Stimulated activated CD4-positive, alpha-beta T cell treated with anti-CD3 and anti-CD28 coated beads, Interleukin-2, amount 100 ng/mL, for 4 hours (primary cell): Measurements from ENCODE around the gene CHST13.

Source experiments
- DNase-seq: peaks from one replicate; pipeline ENCODE4 v3.0.0-alpha.2; 2020; ENCODE audit warnings: low read depth

The CHST13 gene, protein sequence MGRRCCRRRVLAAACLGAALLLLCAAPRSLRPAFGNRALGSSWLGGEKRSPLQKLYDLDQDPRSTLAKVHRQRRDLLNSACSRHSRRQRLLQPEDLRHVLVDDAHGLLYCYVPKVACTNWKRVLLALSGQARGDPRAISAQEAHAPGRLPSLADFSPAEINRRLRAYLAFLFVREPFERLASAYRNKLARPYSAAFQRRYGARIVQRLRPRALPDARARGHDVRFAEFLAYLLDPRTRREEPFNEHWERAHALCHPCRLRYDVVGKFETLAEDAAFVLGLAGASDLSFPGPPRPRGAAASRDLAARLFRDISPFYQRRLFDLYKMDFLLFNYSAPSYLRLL

DNA sequence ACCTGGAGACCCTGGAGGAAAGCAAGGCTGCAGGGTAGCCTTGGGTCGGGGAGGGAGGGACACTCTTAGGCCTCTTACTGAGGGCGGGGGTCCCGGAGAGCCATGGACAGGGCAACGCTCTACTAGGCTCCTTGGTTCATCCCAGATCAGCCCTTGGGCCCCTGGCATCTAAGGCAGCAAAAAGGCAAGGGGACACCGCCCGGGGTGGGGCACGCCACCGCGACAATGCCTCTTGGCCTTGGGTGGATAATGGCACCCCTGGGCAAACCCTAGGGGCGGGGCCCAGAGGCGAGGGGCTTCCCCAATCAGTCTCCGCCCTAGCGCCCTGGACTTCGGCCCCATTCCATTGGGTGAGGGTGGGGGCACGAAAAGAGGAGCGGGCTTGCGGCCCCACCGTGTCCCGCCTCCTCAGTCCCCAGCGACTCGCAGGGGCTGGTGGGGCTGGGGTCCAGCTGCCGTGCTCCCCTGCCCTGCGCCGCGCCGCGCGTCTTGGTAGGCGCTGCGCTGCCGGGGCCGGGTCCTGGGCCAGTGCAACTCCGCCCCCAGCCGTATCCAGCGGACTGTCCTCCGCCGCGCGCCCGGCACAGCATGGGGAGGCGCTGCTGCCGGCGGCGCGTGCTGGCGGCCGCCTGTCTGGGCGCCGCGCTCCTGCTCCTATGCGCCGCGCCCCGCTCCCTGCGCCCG lies at the start of gene CHST13:
TSS of gene CHST13 (plus strand) at position 411 of the 684 bp plus-strand sequence. CDS start at position 589, 178 bp downstream.
- DNase-seq = no peak

DNA sequence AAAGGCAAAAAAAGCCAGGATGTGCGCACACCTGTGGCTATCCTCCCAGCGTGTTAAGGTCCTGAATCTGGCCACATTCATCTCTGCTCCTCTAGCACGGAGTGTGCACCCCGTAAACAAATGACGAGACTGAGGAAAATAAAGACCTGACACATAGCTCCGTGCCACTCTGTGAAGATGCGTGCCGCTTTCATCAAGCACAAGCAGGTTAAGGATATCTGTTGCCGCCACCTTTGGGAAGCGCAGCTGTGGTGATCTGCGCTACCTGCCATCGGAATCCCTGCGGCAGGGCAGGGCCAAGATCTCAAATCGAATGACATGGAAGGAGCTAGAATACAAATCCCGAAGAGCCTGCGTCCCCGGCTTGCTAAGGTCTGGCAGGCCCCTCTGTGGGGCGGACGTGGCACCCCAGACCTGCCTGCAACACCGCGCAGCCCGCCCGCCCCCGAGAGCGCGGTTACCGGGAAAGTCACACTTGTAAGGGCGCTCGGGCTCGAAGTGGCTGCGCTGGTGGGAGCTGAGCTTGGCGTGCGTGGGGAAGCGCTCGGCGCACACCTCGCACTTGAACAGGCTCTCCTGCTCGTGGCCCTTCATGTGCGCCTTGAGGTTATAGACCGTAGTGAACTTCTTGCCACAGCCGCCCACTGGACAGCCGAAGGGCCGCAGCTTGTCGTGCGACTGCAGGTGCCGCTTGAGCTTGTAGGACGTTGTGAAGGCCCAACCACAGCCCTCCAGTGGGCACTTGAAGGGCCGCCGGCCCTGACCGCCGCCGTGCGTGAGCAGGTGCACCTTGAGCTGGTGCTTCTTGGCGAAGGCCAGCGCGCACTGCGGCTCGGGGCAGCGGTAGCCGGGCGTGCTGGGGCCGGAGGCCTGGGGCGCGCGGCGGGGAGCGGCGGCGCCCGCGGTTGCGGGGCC lies 49.2 kb upstream of the CHST13 start:
- peak; percentile 19 for DNase-seq

DNA sequence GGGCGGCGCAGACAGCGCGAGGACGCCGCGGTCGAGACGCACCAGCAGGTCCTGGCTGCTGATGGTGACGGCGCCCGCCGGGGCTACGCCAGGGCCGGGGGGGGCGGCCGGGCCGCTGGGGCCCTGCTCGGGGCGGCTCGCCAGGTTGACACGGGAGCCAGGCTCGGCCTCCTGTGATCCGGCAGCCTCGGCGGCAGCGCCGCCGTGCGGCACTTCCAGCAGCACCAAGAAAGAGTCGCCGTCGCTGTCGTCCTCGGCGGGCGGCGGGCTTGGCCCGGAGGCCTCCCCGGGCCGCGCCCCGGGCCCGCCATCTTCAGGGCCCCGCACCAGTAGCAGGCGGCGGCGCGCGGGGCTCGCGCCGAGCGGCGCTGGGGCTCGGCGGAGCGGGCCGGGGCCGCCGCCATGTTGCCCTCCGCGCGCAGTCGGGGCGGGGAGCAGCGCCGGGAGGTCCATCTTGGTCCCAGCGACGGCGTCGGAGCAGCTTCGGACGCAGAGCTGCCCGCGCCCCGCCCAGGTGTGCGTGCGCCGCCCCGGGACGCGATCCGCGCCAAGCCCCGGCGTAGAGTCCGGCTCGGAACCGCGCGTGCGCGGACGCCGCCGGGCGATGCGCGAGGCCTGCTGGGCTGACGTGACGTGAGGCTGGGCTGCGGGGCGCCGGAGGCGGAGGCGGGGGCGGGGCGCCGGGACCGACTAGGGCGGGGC lies 48.4 kb upstream of the CHST13 start, which contains the start of gene ZXDC:
TSS of gene ZXDC (minus strand) at position 479 of the 702 bp plus-strand sequence. CDS start at position 453, 26 bp downstream.
- peak; percentile 90 for DNase-seq

DNA sequence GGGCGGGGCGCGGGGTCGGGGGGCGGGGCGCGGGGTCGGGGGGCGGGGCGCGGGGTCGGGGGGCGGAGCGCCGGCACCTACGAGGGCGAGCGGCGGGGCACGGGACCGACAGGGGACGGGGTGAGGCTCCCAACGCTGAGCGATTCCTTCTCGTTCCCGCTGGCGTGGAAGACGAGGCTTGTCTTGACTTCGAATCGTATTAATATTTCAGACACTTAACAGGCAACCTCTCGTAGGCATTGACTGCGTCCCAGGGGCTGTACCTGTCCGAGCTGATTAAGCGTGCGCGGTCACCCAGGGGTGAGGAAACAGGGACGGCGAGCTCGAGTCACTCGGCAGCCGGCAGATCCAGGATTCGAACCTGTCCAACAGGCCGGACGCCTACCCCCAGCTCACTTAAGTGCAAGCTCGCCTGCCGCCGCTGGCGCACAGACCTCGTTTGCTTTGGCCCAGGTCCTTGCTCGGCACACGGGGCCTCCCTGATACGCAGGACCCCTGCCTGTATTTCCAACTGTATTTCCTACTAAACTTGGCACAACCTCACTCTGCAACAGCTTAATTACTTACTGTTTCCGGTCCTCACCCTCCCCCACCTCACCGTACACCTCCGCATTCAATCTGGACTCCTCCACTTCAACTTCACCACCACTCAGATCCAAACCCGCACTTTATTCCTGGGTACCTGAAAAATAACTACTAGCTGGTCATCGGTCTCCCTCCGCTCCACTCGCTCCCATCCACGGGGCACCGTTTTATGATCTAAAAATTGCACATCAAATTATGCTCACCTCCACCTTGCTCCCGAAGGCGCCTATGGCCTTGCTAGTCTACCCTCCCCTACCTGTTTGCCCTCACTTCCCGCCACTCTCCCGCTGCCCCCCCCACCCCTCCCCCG lies 47.5 kb upstream of the CHST13 start:
- no peak for DNase-seq

DNA sequence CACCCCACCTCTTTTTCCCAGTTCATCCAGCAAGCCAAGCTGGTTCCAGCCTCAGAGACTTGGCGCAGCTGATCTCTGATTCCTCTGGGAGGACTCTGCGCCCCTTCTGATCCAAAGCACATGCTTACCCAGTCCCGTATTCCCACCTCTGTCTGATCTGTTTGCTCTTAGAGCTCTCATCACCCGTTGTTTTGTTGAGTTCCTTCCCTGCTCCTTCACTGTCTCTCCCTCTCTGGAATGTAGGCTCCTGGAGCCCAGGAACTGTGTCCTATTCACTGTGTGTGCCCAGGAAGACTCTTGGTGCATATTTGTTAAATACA lies 46.9 kb upstream of the CHST13 start:
- DNase-seq = no peak

DNA sequence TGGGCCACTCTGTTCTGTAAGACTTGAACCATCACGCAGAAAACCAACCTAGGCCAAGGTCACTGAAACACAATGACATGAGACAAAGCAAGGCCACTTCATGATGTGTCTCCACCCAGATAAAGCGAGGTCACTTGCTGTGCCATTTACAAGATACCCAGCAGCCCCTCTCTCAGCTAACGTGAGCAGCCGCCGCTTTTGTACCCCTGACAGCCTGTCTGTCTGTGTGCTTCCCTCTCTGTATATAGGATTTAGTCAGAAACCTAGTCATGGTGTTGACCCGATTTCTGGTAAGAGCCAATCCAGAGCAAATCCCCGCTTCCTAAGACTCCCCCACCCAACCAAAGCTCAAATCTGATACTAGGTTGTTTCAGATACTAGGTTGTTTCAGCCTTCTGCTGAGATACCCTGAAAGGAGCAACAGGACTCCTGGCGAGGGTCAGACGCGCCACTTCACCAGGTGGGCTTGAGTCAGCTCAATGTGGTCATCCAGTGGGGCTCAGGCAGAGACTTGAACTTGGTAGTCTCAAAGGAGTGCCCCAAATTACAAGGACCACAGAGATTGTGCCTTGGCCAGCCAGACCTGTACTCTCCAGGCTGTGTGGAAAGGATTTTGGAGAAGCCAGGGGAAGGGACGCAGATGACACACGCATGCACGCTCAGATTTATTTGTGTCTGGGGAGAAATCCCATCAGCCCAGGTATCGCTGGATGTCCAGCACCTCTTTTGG lies 45.2 kb upstream of the CHST13 start:
- DNase-seq = no peak

DNA sequence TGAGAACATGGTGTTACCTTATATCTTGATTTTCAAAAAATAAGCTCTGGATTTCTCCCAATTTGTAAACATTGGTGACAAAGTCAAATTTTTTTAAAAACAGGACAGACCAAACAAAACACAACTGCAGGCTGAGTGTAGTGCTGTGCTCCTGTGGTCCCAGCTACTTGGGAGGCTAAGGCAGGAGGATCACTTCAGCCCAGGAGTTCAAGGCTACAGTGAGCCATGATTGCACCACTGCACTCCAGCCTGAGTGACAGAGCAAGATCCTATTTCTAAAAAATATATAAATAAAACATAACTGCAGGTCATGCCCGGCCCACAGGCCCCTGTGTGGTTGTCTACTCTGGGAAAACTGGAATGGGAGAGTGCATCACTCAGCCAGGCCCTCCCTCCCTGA lies 44.3 kb upstream of the CHST13 start:
- no peak for DNase-seq

DNA sequence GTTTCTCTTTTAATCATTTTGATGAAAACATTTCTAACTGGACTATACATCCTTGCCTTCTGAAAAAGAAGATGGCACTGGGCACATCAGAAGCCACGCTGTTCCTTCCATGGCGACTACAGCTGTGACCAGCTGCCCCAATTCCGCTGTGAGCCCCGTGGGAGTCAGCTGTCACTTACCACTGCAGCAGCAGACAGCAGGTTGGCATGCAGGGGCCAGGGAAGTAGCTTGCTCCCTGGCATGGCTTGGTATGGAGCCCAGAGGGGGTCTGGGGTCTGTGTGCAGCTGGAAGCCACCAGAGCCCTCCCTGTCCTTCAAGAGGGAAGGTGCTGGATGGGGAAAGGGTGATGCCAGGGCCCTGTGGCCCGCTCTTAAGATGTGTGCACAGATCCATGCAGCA lies 43.7 kb upstream of the CHST13 start:
- DNase-seq = no peak

DNA sequence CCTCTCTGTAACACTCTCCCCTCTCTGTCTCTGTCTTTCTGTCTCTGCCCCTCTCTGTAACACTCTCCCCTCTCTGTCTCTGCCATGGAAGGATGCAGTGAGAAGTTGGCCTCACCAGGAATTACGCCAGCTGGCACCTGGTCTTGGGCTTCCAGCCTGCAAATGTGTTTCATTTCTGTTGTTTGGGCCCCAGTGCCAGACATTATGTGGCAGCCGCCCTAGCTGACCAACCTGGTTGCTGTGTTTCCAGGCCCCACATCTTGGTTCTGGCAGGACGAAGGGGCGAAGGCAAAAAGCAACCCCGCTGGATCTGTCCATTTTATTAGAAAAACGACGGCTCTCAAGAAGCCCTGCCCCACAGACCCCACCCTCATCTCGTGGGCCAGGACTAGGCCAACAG lies 43.1 kb upstream of the CHST13 start:
- DNase-seq = no peak

DNA sequence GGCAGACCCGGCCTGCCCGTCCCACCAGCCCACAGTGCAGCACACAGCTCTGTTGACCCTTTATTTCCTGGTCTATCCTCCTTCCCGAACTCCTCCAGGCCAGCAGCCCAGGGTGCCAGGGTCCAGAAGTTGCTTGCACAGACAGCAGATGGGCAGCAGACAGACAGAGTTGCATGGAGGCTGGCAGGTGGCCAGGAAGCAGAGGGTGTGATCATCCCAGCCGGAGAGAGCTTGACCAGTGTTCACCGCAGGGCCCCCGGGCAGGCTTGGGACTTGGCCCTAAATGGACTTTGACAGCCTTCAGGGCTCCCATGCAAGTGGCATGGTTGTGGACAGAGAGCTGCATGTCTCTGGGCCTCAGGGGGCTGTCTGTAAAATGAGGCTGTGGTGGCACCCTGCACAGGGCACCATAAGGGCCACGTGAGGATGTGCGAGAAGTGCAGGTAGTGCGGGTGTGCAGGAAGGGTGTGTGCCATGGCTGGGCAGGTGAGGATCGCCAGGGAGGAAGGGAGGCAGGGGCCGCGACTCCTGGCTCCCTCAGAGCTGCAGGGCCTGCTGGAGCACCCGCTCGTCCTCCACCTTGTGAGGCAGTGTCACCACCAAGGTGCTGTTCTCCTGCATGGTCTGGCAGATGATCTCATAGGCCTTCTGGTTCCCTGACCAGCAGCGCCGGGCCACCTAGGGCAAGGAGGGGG lies 42.0 kb upstream of the CHST13 start:
- DNase-seq = no peak

DNA sequence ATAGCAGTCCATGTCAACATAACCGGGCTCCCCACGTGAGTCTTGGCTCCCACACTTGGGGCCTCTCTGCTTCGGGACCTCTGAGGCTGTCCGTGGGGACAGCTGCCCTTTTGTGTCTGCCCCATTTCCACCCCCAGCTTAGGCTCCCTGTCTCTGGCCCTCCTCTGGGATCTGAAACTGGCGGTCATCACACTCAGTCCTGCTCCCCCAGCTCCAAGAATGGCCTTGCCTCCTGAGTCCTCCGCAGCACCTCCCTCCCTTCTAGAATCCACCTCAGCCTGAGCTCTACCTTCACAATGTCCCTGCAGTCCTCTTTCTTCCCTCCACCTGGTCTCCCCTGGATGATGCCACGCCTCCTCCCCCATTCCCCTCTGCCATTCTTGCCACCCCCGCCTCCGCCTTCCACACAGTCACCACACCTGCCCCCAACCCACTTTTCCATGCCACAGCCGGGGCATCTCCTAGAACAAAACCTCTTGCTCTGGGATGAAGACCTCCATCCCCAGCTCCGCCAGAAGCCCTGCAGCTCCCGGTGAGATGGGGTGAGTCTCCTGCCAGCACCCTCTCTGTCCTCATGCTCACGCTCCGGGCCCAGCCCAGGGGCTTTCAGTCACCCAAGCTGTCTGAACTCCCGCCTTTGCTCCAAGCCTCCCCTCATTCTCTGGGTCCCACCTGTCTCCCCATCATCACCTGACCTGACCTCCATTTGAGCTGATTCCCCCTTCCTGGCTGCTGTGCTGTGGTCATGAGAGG lies 41.3 kb upstream of the CHST13 start:
- no peak for DNase-seq

DNA sequence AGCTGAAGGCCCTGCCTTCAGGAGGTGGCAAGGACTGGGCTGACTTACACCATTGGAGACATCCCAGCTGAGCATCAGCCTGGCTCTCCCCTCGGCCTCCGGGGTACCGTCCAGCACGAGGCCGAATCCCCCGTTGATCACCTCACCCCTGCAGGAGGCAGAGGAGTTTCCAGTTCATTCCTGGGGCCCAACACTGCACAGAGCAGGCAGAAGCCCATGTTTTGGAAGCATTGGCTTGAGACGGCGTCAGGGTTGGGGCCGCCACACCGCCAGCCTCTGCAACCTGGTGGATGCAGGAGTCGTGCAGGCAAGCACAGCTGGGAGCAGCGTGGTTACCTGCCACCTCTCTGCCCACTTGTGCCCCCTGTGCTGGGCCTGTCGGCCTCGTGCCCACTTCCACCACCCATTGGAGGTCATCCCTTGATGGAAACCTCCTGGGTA lies 40.6 kb upstream of the CHST13 start:
- no peak for DNase-seq

DNA sequence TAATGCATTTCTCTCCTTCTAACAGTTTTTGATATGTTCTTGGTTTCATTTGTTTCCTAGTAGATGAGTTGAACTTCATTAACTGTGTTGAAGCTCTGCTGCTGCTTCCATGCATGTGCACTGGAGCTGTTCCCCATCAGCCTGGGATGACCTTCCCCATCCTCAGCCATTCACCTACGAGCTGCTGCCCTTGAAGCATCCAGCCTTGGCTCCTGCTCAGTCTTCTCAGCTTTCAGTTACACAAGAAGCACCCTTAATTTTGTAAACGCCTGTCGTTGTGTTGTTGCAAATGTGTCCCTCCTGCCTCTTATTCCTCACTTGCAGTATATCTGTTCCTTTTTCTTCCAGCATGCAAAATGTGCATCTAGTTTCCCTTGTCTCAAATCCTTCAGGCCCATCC lies 39.8 kb upstream of the CHST13 start:
- no peak for DNase-seq

DNA sequence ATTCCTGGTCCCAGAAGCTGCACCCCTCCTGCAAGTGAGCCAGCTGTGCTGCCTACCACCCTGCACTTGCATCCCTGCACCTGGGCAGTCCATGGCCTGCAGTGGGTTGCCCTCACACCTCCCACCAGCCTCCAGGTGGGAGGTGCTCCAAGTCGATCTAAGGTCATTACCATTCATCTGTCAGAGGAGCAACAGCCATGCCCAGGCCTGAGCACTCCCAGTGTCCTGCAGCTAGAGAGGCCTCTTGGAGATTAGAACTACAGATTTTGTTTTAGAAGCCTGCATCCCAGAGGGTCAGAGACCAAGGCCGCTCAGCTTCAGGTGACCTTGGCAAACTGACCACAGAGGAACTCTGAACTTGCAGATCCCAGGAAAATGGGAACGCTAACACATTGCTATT lies 39.3 kb upstream of the CHST13 start:
- no peak for DNase-seq

DNA sequence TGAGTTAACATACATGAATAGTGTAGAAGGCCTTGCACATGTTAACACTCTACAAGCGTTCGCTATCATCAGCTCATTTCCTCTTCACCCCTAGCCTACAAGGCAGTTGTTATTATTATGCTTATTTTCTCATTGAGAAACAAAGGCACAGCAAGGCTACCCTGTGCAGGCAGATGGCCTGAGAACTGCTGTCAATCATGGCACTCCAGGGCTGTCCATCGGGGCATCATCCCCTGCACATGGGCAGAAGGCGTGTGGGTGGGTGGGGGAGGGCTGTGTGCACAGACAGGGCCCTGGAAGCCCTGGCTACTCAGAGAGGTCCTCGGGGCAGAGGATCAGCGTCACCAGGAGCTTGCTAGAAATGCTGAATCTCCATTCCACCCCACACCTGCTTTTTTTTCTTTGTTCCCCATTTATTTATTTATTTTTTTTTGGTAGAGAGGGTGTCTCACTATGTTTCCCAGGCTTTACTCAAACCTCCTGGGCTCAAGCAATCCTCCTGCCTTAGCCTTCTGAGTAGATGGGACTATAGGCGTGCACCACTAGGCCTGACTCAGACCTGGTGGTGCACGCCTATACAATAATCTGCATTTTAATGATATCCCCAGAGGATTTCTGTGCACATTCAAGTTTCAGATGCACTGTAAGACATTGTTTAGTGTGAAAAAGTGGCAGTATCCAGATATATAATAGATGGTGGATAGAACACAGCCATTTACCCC lies 38.6 kb upstream of the CHST13 start:
- DNase-seq = no peak

DNA sequence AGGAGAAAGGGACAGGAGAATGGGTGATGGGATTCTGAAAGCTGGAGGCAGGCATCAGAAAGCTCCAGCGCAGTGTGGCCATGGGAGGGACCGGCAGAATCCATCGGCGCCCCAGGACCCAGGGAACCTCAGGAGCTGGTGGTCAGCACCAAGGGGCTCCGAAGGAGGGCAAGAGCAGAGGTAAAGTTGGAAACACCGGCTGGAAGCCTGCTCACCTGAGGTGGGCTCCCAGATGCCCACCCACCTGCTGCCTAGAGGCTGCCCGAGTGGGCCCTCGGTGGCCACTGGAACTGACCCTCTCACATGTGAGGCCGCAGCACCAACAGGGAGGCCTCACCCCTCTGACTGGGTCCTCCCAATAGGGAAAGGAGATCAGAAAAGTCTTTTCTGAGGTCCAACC lies 38.0 kb upstream of the CHST13 start:
- DNase-seq = no peak

DNA sequence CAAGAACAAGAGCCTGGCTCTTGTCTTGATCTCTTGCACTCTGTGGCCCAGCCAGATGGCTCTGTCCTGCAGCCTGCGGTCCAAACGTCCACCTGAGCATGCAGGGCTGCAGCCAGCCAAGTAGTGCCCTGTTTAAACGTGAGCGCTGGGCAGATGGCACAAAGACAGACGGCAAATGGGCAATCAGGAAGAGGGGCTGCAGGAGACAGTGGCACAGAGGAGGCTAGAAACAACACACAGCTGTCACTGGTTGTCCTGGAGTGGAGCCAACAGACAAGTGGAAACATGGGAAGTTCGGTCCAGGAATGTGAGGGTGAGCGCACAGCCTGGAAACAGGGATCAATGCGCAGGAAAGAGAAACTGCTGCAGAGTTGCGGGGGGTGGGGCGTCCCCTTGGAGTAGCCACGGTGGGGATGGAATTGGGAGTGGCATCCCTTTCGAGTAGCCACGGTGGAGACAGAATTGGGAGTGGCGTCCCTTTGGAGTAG lies 37.6 kb upstream of the CHST13 start:
- DNase-seq = no peak

DNA sequence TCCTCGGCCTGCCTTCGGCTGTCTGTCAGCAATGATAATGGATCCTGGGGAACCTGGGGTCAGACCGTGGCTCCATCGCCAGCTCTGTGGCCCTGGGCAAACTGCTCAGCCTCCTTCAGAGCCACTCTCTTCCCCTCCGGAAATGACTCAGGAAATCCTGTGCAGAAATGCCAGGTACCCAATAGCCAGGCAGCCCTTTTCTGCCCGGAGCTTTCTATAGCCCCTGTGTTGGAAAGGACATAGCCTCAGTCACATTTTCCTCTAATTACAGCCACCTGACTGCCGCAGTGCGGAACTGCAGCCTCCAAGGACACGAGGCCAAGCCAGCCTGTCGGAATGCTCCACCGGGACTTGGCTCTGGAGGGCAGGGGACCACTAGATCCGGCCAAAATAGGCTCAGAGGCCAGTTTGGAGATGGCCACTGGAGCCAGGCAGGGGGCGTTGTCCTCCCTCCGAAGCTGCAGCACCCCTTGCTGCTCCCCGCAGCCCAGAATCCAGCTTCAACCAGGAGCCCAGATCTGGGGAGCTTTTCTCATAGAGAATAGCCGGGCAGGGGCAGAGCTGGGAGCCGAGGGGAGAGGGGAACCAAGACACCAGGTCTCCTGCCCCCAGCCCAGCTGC lies 36.7 kb upstream of the CHST13 start:
- no peak for DNase-seq
